22Rv1 (cell line): ENCODE measurements around the gene PPP2R1B.

Source experiments
- H3K27ac ChIP-seq: fragments of 450-650 bp; 2 replicates; pipeline ENCODE4 v1.5.1; 2017
- CTCF ChIP-seq: fragments of 450-650 bp; IDR thresholded peaks from 2 replicates; pipeline ENCODE4 v1.5.1; 2017; ENCODE audit warnings: mild to moderate bottlenecking
- ZFX ChIP-seq: fragments of 450-650 bp; IDR thresholded peaks from 2 replicates; pipeline ENCODE4 v1.6.1; 2017; ENCODE audit warnings: antibody characterized with exemption, borderline replicate concordance

PPP2R1B gene

GRCh38 chr11:111688013-111688412 lies 78.2 kb downstream of the PPP2R1B start:
- TF ChIP-seq CTCF: no peak
- TF ChIP-seq ZFX: no peak

GRCh38 chr11:111684251-111684650 lies 81.9 kb downstream of the PPP2R1B start:
- TF ChIP-seq CTCF (no peak), ZFX (no peak)
- H3K27ac ChIP-seq: no peak overlapping the region

More at GRCh38 chr11:111688013-111688412, 78.2 kb downstream of the PPP2R1B start:
- no peak overlapping the region for H3K27ac ChIP-seq

GRCh38 chr11:111683806-111684205 lies 82.4 kb downstream of the PPP2R1B start:
- no peak for TF ChIP-seq CTCF
- no peak for TF ChIP-seq ZFX
- no peak overlapping the region for H3K27ac ChIP-seq

GRCh38 chr11:111680486-111681175 lies 85.6 kb downstream of the PPP2R1B start:
- H3K27ac ChIP-seq: no peak overlapping the region
- no peak for TF ChIP-seq CTCF
- no peak for TF ChIP-seq ZFX
